ENCODE measurements around the gene TBC1D30. TPM values are rescaled to one million over a fixed set of nuclear protein-coding genes. Genes with fewer than 3 reads are reported as not detected.
"Not testable (repeated sequence)": the region's sequence is repeated elsewhere in the genome, so short reads cannot be mapped to it uniquely, and the experiment has no call there.

The TBC1D30 gene
- total RNA-seq, 1 donor from 2014 or later, result 3.1 TPM

GRCh38 chr12:64798165-64798564 lies 26.3 kb upstream of the TBC1D30 start:
- no peak for DNase-seq (ENCODE audit: low spot score in 2 of 2, unreplicated experiment in 2 of 2)
- H3K4me3 Mint-ChIP-seq, result no peak overlapping the region
- no peaks in the 10 kb centered on the region for H3K9me3 Mint-ChIP-seq
- H3K27me3 Mint-ChIP-seq (ENCODE audit: low read depth), result peaks cover 23% of the 10 kb centered on the region
- peaks cover 3% of the 10 kb centered on the region for H3K4me1 Mint-ChIP-seq
- H3K27ac Mint-ChIP-seq, result no peak overlapping the region
- no peaks in the 10 kb centered on the region for H3K36me3 Mint-ChIP-seq
- no peak for TF ChIP-seq CTCF (IDR thresholded peaks at IDR 0.05; ENCODE audit: unreplicated experiment)

DNA sequence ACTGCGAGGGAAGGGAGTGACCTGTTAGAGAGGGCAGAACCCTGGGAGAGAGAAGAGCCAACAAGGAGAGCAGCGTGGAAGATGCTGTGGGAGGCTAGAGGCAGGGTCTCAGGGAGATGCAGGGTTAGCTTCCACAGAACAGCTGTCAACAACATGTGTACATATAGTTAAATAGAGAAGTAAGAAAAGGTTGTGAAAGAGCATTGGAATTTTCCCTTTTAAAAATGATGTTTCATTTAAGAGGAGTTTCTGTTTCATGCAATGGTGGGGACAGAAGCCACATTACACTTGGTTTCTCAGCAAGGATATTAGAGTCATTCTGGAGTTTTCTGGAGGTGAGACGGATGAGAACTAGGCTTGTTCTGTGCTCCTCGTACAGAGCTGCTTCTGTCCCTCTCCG lies 23.8 kb upstream of the TBC1D30 start:
- DNase-seq (ENCODE audit: low spot score in 2 of 2, unreplicated experiment in 2 of 2), result no peak
- no peak for TF ChIP-seq CTCF (IDR thresholded peaks at IDR 0.05; ENCODE audit: unreplicated experiment)
- no peaks in the 10 kb centered on the region for H3K36me3 Mint-ChIP-seq
- peaks cover 38% of the 10 kb centered on the region for H3K27me3 Mint-ChIP-seq (ENCODE audit: low read depth)
- no peaks in the 10 kb centered on the region for H3K9me3 Mint-ChIP-seq
- H3K4me1 Mint-ChIP-seq, result peaks cover 3% of the 10 kb centered on the region
- no peak overlapping the region for H3K4me3 Mint-ChIP-seq
- H3K27ac Mint-ChIP-seq, result no peak overlapping the region

- no peak overlapping the region for H3K27ac Mint-ChIP-seq
- H3K4me3 Mint-ChIP-seq, result no peak overlapping the region
- H3K36me3 Mint-ChIP-seq, result no peaks in the 10 kb centered on the region
- no peaks in the 10 kb centered on the region for H3K9me3 Mint-ChIP-seq
- H3K27me3 Mint-ChIP-seq (ENCODE audit: low read depth), result peaks cover 41% of the 10 kb centered on the region
- TF ChIP-seq CTCF (IDR thresholded peaks at IDR 0.05; ENCODE audit: unreplicated experiment), result no peak
- DNase-seq (ENCODE audit: low spot score in 2 of 2, unreplicated experiment in 2 of 2), result no peak
- peaks cover 3% of the 10 kb centered on the region for H3K4me1 Mint-ChIP-seq
These were observed 23.1 kb upstream of the TBC1D30 start for GRCh38 chr12:64801381-64801780.

GRCh38 chr12:64802180-64802775 lies 22.2 kb upstream of the TBC1D30 start:
- peak; percentile 24 to 73 for DNase-seq (ENCODE audit: low spot score in 2 of 2, unreplicated experiment in 2 of 2)
- not testable (repeated sequence) for H3K4me3 Mint-ChIP-seq, H3K9me3 Mint-ChIP-seq, H3K36me3 Mint-ChIP-seq, H3K27ac Mint-ChIP-seq, H3K4me1 Mint-ChIP-seq
- peaks cover 50% of the 10 kb centered on the region for H3K27me3 Mint-ChIP-seq (ENCODE audit: low read depth)
- TF ChIP-seq CTCF (IDR thresholded peaks at IDR 0.05; ENCODE audit: unreplicated experiment), result peak; percentile 87

- Mint-ChIP-seq H3K27me3 (ENCODE audit: low read depth) (peaks cover 58% of the 10 kb centered on the region), H3K4me3 (no peak overlapping the region), H3K4me1 (peaks cover 2% of the 10 kb centered on the region), H3K9me3 (no peaks in the 10 kb centered on the region), H3K36me3 (no peaks in the 10 kb centered on the region), H3K27ac (no peak overlapping the region)
- DNase-seq (ENCODE audit: low spot score in 2 of 2, unreplicated experiment in 2 of 2), result no peak
- no peak for TF ChIP-seq CTCF (IDR thresholded peaks at IDR 0.05; ENCODE audit: unreplicated experiment)
These were observed 18.3 kb upstream of the TBC1D30 start for GRCh38 chr12:64806173-64806572.
